WTC11 (cell line): ENCODE results near the gene DFFB. TPM values are rescaled to one million over a fixed set of nuclear protein-coding genes. Genes with fewer than 3 reads are reported as not detected.

Source experiments
- ATAC-seq: fragments of 200-7000 bp; cut with Tn5 transposase; 2 replicates; pipeline ENCODE4 v1.10.0; 2021; ENCODE audit warnings: mild to moderate bottlenecking, moderate library complexity
- CTCF ChIA-PET: fragments of 300-600 bp; sonication (Branson Sonifier 250); formaldehyde crosslinking; loops from one replicate; lab custom pipeline; 2021; ENCODE audit warnings: antibody characterized with exemption; lab: Charles Lee
- POLR2A ChIA-PET: fragments of 350-600 bp; sonication (Branson Sonifier 250); formaldehyde crosslinking; loops from one replicate; lab custom pipeline; 2021; ENCODE audit warnings: antibody characterized with exemption; lab: Charles Lee
- DNase-seq: peaks from one replicate; pipeline ENCODE4 v3.0.0; 2021; ENCODE audit warnings: low spot score
- H3K27ac Mint-ChIP-seq: 2 replicates; pipeline ENCODE4 v1.8.0; 2021; ENCODE audit warnings: mixed read lengths
- H3K27me3 Mint-ChIP-seq: 2 replicates; pipeline ENCODE4 v1.8.0; 2021; ENCODE audit warnings: low read depth, mild to moderate bottlenecking, moderate library complexity, mixed read lengths
- H3K36me3 Mint-ChIP-seq: 2 replicates; pipeline ENCODE4 v1.8.0; 2021; ENCODE audit warnings: mixed read lengths
- H3K4me1 Mint-ChIP-seq: 2 replicates; pipeline ENCODE4 v1.8.0; 2022; ENCODE audit warnings: mixed read lengths
- H3K4me3 Mint-ChIP-seq: 2 replicates; pipeline ENCODE4 v1.8.0; 2021; ENCODE audit warnings: mild to moderate bottlenecking, moderate library complexity, mixed read lengths
- H3K9me3 Mint-ChIP-seq: 2 replicates; pipeline ENCODE4 v1.8.0; 2021; ENCODE audit warnings: mixed read lengths
- ATF1 ChIP-seq: sonication (generic); formaldehyde crosslinking; IDR thresholded peaks from 2 replicates; pipeline ENCODE4 v1.8.1; 2023; ENCODE audit warnings: mild to moderate bottlenecking, moderate library complexity, missing genetic modification reagents
- CREB1 ChIP-seq: sonication (generic); formaldehyde crosslinking; IDR thresholded peaks from 2 replicates; pipeline ENCODE4 v1.8.0; 2023; ENCODE audit warnings: mild to moderate bottlenecking, missing genetic modification reagents
- CREM ChIP-seq: sonication (generic); formaldehyde crosslinking; IDR thresholded peaks from 2 replicates; pipeline ENCODE4 v1.8.1; 2022; ENCODE audit warnings: mild to moderate bottlenecking, missing genetic modification reagents, moderate library complexity
- ESRRA ChIP-seq: sonication (generic); formaldehyde crosslinking; IDR thresholded peaks from 2 replicates; pipeline ENCODE4 v1.8.1; 2022; ENCODE audit warnings: mild to moderate bottlenecking, missing genetic modification reagents, borderline replicate concordance
- FOXK1 ChIP-seq: sonication (generic); formaldehyde crosslinking; IDR thresholded peaks from 2 replicates; pipeline ENCODE4 v1.8.0; 2022; ENCODE audit warnings: mild to moderate bottlenecking, moderate library complexity, missing genetic modification reagents
- GRHL2 ChIP-seq: fragments of 250-450 bp; sonication (Bioruptor Pico); IDR thresholded peaks from 2 replicates; pipeline ENCODE4 v1.8.0; 2022; ENCODE audit warnings: mild to moderate bottlenecking, moderate library complexity; ENCODE audit not compliant: insufficient replicate concordance, severe bottlenecking
- IRF2 ChIP-seq: sonication (generic); formaldehyde crosslinking; IDR thresholded peaks from 2 replicates; pipeline ENCODE4 v1.8.0; 2022; ENCODE audit warnings: low read depth, missing genetic modification reagents, borderline replicate concordance
- MYBL2 ChIP-seq: sonication (generic); formaldehyde crosslinking; IDR thresholded peaks from 2 replicates; pipeline ENCODE4 v1.8.1; 2023; ENCODE audit warnings: mild to moderate bottlenecking, moderate library complexity, missing genetic modification reagents
- NFATC4 ChIP-seq: fragments of 250-450 bp; sonication (Bioruptor Pico); IDR thresholded peaks from 2 replicates; pipeline ENCODE4 v1.9.0; 2021; ENCODE audit warnings: mild to moderate bottlenecking
- TEAD4 ChIP-seq: sonication (generic); formaldehyde crosslinking; IDR thresholded peaks from 2 replicates; pipeline ENCODE4 v1.8.0; 2022; ENCODE audit warnings: mild to moderate bottlenecking, missing genetic modification reagents
- ZNF317 ChIP-seq: sonication (generic); formaldehyde crosslinking; IDR thresholded peaks from 2 replicates; pipeline ENCODE4 v1.8.1; 2023; ENCODE audit warnings: low read depth, mild to moderate bottlenecking, moderate library complexity, missing genetic modification reagents, borderline replicate concordance
- ZNF396 ChIP-seq: fragments of 250-450 bp; sonication (Bioruptor Pico); IDR thresholded peaks from 2 replicates; pipeline ENCODE4 v1.8.0; 2021; ENCODE audit warnings: mild to moderate bottlenecking, moderate library complexity, borderline replicate concordance
- ZNF423 ChIP-seq: fragments of 250-450 bp; sonication (Bioruptor Pico); IDR thresholded peaks from 2 replicates; pipeline ENCODE4 v2.1.2; 2022; ENCODE audit warnings: mild to moderate bottlenecking, moderate library complexity
- total RNA-seq: library from RNA; stranded (reverse); gene quantifications from 3 replicates; pipeline ENCODE4 v1.2.3, GENCODE V29; 2021
- TF ChIP-seq, protein P1 (sequence below): sonication (generic); formaldehyde crosslinking; IDR thresholded peaks from 2 replicates; pipeline ENCODE4 v1.8.1; 2023; ENCODE audit warnings: mild to moderate bottlenecking, missing genetic modification reagents, borderline replicate concordance
- TF ChIP-seq, protein P2 (sequence below): fragments of 250-450 bp; sonication (Bioruptor Pico); IDR thresholded peaks from 2 replicates; pipeline ENCODE4 v1.9.0; 2021; ENCODE audit warnings: mild to moderate bottlenecking
- TF ChIP-seq, protein P3 (sequence below): sonication (generic); formaldehyde crosslinking; IDR thresholded peaks from 2 replicates; pipeline ENCODE4 v1.8.1; 2023; ENCODE audit warnings: mild to moderate bottlenecking, missing genetic modification reagents, moderate library complexity
- TF ChIP-seq, protein P4 (sequence below): sonication (generic); formaldehyde crosslinking; IDR thresholded peaks from 2 replicates; pipeline ENCODE4 v1.8.0; 2023; ENCODE audit warnings: missing genetic modification reagents
- TF ChIP-seq, protein P5 (sequence below): sonication (generic); formaldehyde crosslinking; IDR thresholded peaks from 2 replicates; pipeline ENCODE4 v1.8.0; 2022; ENCODE audit warnings: mild to moderate bottlenecking, missing genetic modification reagents
- TF ChIP-seq, protein P6 (sequence below): sonication (generic); formaldehyde crosslinking; IDR thresholded peaks from 2 replicates; pipeline ENCODE4 v1.8.1; 2022; ENCODE audit warnings: missing genetic modification reagents, borderline replicate concordance
- TF ChIP-seq, protein P7 (sequence below): sonication (generic); formaldehyde crosslinking; IDR thresholded peaks from 2 replicates; pipeline ENCODE4 v1.8.1; 2022; ENCODE audit warnings: low read depth, missing genetic modification reagents, borderline replicate concordance

Gene DFFB
- total RNA-seq, 1 experiment from 2014 or later = 9.2 TPM

DNA sequence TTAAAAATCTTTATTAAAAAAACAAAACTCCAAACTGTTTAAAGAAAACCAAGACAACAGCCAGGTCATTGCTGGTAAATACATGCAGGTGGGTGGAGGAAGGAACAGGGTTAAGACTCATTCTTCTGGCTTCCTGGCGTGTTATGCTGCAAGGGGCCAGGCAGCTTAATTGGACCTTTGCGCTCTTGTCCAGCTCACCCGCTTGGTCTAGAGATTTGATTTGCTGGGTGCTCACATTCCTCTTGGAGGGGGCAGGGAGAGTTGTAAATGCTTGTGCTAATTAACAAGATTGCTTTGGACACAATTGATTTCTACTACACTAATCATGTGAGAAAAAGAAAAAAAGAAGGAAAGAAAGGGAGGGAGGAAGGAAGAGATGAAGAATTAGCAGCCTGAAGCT is 10.7 kb upstream of the DFFB start:
- TF ChIP-seq, protein P1, sequence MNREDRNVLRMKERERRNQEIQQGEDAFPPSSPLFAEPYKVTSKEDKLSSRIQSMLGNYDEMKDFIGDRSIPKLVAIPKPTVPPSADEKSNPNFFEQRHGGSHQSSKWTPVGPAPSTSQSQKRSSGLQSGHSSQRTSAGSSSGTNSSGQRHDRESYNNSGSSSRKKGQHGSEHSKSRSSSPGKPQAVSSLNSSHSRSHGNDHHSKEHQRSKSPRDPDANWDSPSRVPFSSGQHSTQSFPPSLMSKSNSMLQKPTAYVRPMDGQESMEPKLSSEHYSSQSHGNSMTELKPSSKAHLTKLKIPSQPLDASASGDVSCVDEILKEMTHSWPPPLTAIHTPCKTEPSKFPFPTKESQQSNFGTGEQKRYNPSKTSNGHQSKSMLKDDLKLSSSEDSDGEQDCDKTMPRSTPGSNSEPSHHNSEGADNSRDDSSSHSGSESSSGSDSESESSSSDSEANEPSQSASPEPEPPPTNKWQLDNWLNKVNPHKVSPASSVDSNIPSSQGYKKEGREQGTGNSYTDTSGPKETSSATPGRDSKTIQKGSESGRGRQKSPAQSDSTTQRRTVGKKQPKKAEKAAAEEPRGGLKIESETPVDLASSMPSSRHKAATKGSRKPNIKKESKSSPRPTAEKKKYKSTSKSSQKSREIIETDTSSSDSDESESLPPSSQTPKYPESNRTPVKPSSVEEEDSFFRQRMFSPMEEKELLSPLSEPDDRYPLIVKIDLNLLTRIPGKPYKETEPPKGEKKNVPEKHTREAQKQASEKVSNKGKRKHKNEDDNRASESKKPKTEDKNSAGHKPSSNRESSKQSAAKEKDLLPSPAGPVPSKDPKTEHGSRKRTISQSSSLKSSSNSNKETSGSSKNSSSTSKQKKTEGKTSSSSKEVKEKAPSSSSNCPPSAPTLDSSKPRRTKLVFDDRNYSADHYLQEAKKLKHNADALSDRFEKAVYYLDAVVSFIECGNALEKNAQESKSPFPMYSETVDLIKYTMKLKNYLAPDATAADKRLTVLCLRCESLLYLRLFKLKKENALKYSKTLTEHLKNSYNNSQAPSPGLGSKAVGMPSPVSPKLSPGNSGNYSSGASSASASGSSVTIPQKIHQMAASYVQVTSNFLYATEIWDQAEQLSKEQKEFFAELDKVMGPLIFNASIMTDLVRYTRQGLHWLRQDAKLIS (CRISPR knock-in tag) = no peak
- no peak for TF ChIP-seq GRHL2 (CRISPR knock-in tag)
- no peak for TF ChIP-seq NFATC4 (CRISPR knock-in tag)
- no peak for TF ChIP-seq ZNF317
- TF ChIP-seq, protein P2, sequence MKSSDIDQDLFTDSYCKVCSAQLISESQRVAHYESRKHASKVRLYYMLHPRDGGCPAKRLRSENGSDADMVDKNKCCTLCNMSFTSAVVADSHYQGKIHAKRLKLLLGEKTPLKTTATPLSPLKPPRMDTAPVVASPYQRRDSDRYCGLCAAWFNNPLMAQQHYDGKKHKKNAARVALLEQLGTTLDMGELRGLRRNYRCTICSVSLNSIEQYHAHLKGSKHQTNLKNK (CRISPR knock-in tag) = no peak
- TF ChIP-seq IRF2 = no peak
- no peak for TF ChIP-seq CREB1 (CRISPR knock-in tag)
- TF ChIP-seq ZNF423 = no peak
- TF ChIP-seq ATF1 = no peak
- TF ChIP-seq, protein P3, sequence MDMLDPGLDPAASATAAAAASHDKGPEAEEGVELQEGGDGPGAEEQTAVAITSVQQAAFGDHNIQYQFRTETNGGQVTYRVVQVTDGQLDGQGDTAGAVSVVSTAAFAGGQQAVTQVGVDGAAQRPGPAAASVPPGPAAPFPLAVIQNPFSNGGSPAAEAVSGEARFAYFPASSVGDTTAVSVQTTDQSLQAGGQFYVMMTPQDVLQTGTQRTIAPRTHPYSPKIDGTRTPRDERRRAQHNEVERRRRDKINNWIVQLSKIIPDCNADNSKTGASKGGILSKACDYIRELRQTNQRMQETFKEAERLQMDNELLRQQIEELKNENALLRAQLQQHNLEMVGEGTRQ (CRISPR knock-in tag) = no peak
- no peak for TF ChIP-seq MYBL2 (CRISPR knock-in tag)
- TF ChIP-seq ZNF396 (CRISPR knock-in tag) = no peak
- no peak for TF ChIP-seq FOXK1 (CRISPR knock-in tag)
- TF ChIP-seq, protein P4, sequence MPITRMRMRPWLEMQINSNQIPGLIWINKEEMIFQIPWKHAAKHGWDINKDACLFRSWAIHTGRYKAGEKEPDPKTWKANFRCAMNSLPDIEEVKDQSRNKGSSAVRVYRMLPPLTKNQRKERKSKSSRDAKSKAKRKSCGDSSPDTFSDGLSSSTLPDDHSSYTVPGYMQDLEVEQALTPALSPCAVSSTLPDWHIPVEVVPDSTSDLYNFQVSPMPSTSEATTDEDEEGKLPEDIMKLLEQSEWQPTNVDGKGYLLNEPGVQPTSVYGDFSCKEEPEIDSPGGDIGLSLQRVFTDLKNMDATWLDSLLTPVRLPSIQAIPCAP (CRISPR knock-in tag) = no peak
- TF ChIP-seq, protein P5, sequence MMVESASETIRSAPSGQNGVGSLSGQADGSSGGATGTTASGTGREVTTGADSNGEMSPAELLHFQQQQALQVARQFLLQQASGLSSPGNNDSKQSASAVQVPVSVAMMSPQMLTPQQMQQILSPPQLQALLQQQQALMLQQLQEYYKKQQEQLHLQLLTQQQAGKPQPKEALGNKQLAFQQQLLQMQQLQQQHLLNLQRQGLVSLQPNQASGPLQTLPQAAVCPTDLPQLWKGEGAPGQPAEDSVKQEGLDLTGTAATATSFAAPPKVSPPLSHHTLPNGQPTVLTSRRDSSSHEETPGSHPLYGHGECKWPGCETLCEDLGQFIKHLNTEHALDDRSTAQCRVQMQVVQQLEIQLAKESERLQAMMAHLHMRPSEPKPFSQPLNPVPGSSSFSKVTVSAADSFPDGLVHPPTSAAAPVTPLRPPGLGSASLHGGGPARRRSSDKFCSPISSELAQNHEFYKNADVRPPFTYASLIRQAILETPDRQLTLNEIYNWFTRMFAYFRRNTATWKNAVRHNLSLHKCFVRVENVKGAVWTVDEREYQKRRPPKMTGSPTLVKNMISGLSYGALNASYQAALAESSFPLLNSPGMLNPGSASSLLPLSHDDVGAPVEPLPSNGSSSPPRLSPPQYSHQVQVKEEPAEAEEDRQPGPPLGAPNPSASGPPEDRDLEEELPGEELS (CRISPR knock-in tag) = no peak
- TF ChIP-seq TEAD4 (CRISPR knock-in tag) = no peak
- TF ChIP-seq ESRRA (CRISPR knock-in tag) = no peak
- TF ChIP-seq, protein P6, sequence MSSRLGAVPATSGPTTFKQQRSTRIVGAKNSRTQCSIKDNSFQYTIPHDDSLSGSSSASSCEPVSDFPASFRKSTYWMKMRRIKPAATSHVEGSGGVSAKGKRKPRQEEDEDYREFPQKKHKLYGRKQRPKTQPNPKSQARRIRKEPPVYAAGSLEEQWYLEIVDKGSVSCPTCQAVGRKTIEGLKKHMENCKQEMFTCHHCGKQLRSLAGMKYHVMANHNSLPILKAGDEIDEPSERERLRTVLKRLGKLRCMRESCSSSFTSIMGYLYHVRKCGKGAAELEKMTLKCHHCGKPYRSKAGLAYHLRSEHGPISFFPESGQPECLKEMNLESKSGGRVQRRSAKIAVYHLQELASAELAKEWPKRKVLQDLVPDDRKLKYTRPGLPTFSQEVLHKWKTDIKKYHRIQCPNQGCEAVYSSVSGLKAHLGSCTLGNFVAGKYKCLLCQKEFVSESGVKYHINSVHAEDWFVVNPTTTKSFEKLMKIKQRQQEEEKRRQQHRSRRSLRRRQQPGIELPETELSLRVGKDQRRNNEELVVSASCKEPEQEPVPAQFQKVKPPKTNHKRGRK (CRISPR knock-in tag) = no peak
- TF ChIP-seq, protein P7, sequence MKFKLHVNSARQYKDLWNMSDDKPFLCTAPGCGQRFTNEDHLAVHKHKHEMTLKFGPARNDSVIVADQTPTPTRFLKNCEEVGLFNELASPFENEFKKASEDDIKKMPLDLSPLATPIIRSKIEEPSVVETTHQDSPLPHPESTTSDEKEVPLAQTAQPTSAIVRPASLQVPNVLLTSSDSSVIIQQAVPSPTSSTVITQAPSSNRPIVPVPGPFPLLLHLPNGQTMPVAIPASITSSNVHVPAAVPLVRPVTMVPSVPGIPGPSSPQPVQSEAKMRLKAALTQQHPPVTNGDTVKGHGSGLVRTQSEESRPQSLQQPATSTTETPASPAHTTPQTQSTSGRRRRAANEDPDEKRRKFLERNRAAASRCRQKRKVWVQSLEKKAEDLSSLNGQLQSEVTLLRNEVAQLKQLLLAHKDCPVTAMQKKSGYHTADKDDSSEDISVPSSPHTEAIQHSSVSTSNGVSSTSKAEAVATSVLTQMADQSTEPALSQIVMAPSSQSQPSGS (CRISPR knock-in tag) = no peak
- no peak for TF ChIP-seq CREM (CRISPR knock-in tag)
- ChIA-PET POLR2A (interaction anchor here (0.6 kb wide), 1 partner anchor 852 kb away, joined by 7 read pairs; no protein-coding TSS in a partner anchor), CTCF (interaction anchor here (1.0 to 1.8 kb wide), 2 partner anchors 19 to 122 kb away, joined by 3 to 7 read pairs; no protein-coding TSS in a partner anchor)
- H3K4me3 Mint-ChIP-seq = no peak overlapping the region
- H3K4me1 Mint-ChIP-seq = no peaks in the 10 kb centered on the region
- H3K36me3 Mint-ChIP-seq = peaks cover 23% of the 10 kb centered on the region
- no peak for DNase-seq
- H3K27me3 Mint-ChIP-seq = no peaks in the 10 kb centered on the region
- no peaks in the 10 kb centered on the region for H3K9me3 Mint-ChIP-seq
- ATAC-seq = no peak
- H3K27ac Mint-ChIP-seq = no peak overlapping the region
